Gastroesophageal sphincter (tissue), 4 donors: ENCODE results near the gene KLHL40. TPM values are rescaled to one million over a fixed set of nuclear protein-coding genes. Genes with fewer than 3 reads are reported as not detected.

Experiments
- ATAC-seq: fragments of 150-250 bp; one replicate; pipeline ENCODE4 v1.9.1; 2016; ENCODE audit warnings: mild to moderate bottlenecking, moderate library complexity
- H3K27ac ChIP-seq, 4 donors: fragments of 200-600 bp; sonication (generic) in 3 of 4; 1 replicate in 3 of 4; 2 replicates in 1 of 4; pipeline ENCODE4 v1.5.1; 2016 to 2019
- H3K27me3 ChIP-seq: fragments of 200-600 bp; sonication (generic); one replicate; pipeline ENCODE4 v1.5.1; 2019
- H3K36me3 ChIP-seq, 2 donors: fragments of 200-600 bp; sonication (generic); one replicate each; pipeline ENCODE4 v1.5.1; 2019; ENCODE audit warnings: control low read depth in 1 of 2
- H3K4me1 ChIP-seq, 3 donors: fragments of 200-600 bp; sonication (generic); 1 replicate in 2 of 3; 2 replicates in 1 of 3; pipeline ENCODE4 v1.5.1; 2016 to 2019; ENCODE audit warnings: control low read depth in 2 of 3
- H3K4me3 ChIP-seq, 2 donors: fragments of 200-600 bp; sonication (generic); one replicate each; pipeline ENCODE4 v1.5.1; 2019; ENCODE audit warnings: mild to moderate bottlenecking in 1 of 2, moderate library complexity in 1 of 2
- H3K9me3 ChIP-seq, 3 donors: fragments of 200-600 bp; sonication (generic); one replicate each; pipeline ENCODE4 v1.5.1; 2017 to 2019; ENCODE audit warnings: control low read depth in 2 of 3
- CTCF ChIP-seq, 4 experiments: fragments of 200-600 bp in 2 of 4; fragments of 450-650 bp in 2 of 4; sonication (generic) in 1 of 4; IDR thresholded peaks; one replicate each; pipeline ENCODE4 v1.5.1; 2017 to 2019; ENCODE audit warnings: antibody characterized with exemption in 4 of 4, mild to moderate bottlenecking in 2 of 4, moderate library complexity in 2 of 4
- EP300 ChIP-seq: sonication (generic); formaldehyde crosslinking; IDR thresholded peaks from one replicate; pipeline ENCODE4 v1.6.1; 2017; ENCODE audit warnings: antibody characterized with exemption, mild to moderate bottlenecking
- POLR2A ChIP-seq, 2 donors: fragments of 450-650 bp; IDR thresholded peaks; one replicate each; pipeline ENCODE4 v1.6.1; 2017; ENCODE audit warnings: antibody characterized with exemption in 2 of 2, mild to moderate bottlenecking in 2 of 2, moderate library complexity in 1 of 2
- POLR2AphosphoS5 ChIP-seq: sonication (generic); formaldehyde crosslinking; IDR thresholded peaks from one replicate; pipeline ENCODE4 v1.6.1; 2017; ENCODE audit warnings: antibody characterized with exemption
- WGBS, 2 donors: methylation state at CpG; one replicate each; pipeline ENCODE4 v1.1.5; 2018; ENCODE audit warnings: low coverage in 1 of 2; 5-methylcytosine and 5-hydroxymethylcytosine counted together
- total RNA-seq, 4 donors: library from RNA; depleted of rRNA; stranded (reverse); fragments of >200 nt; gene quantifications; one replicate each; pipeline ENCODE4 v1.1.0, GENCODE V29; 2016

The KLHL40 gene
- total RNA-seq, 4 donors from 2014 or later, result not detected

GRCh38 chr3:42696356-42697288 lies 11.3 kb downstream of the KLHL40 start:
- WGBS, 2 donors, result 60 to 70% methylated on average over 3 to 9 of the region's 19 CpGs
- no peak for ATAC-seq
- H3K27ac ChIP-seq, result no peak overlapping the region
- H3K9me3 ChIP-seq, result no peaks in the 10 kb centered on the region
- no peak overlapping the region for H3K4me3 ChIP-seq
- no peaks in the 10 kb centered on the region for H3K4me1 ChIP-seq
- H3K27me3 ChIP-seq, result peaks cover 7% of the 10 kb centered on the region
- TF ChIP-seq POLR2AphosphoS5 (no peak), EP300 (no peak), POLR2A (IDR thresholded peaks at IDR 0.05) (no peak)
- H3K36me3 ChIP-seq, result no peaks in the 10 kb centered on the region

GRCh38 chr3:42697289-42698051 lies 12.1 kb downstream of the KLHL40 start:
- WGBS, 2 donors, result 83% methylated on average over 12 of the region's 18 CpGs; no CpG with 5 or more reads in 1 of the 2 donors
- Histone ChIP-seq H3K27me3 (peaks cover 12% of the 10 kb centered on the region), H3K9me3 (no peaks in the 10 kb centered on the region), H3K27ac (no peak overlapping the region), H3K4me1 (no peaks in the 10 kb centered on the region), H3K36me3 (no peaks in the 10 kb centered on the region), H3K4me3 (no peak overlapping the region)
- ATAC-seq, result no peak
- TF ChIP-seq CTCF (IDR thresholded peaks at IDR 0.05) (no peak), EP300 (no peak), POLR2AphosphoS5 (no peak), POLR2A (IDR thresholded peaks at IDR 0.05) (no peak)

DNA sequence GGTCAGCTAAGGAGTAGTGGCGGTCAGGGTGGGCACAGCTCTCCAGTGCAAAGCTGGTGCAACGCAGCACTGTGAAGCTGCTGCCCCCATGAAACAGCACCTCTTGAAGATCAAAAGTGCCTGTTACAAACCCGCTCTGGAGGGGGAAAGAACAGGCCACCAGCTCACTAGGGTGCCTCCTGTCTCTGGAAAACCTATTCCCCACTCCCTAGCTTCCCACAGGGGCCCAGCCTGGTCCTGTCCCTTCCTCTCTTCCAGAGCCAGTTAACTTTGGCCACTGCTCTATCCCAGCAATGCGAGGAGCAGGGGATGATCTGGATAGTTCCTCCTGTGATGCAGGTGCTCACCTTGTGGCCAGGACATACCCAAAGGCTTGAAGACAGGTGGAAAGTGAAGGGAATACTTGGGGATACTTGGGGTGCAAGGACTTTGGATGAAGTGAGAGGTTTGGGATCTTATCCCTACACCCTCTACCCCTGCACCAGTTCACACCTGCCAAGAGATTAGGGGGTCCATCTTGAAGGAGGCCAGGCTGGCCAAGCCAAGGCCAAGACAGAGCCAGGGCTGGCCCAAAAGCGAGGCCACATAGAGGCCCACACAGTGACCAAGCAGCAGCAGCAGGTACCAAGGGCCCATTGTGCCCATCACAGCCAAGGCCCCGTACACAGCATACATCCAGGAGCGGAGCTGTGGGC lies 13.0 kb downstream of the KLHL40 start:
- H3K4me1 ChIP-seq, result no peaks in the 10 kb centered on the region
- 92% methylated on average over 5 of the region's 7 CpGs; no CpG with 5 or more reads in 1 of the 2 donors for WGBS, 2 donors
- ATAC-seq, result no peak
- H3K27ac ChIP-seq, result no peak overlapping the region
- no peaks in the 10 kb centered on the region for H3K9me3 ChIP-seq
- H3K4me3 ChIP-seq, result no peak overlapping the region
- H3K36me3 ChIP-seq, result no peaks in the 10 kb centered on the region
- TF ChIP-seq EP300, result no peak
- no peak for TF ChIP-seq POLR2A (IDR thresholded peaks at IDR 0.05)
- TF ChIP-seq CTCF (IDR thresholded peaks at IDR 0.05), result no peak
- TF ChIP-seq POLR2AphosphoS5, result no peak
- H3K27me3 ChIP-seq, result peaks cover 12% of the 10 kb centered on the region

- WGBS, 2 donors, result 79 to 86% methylated on average over 6 to 7 of the region's 9 CpGs
- no peaks in the 10 kb centered on the region for H3K4me1 ChIP-seq
- TF ChIP-seq POLR2AphosphoS5, result no peak
- no peaks in the 10 kb centered on the region for H3K9me3 ChIP-seq
- H3K27ac ChIP-seq, result no peak overlapping the region
- peaks cover 12% of the 10 kb centered on the region for H3K27me3 ChIP-seq
- no peak overlapping the region for H3K4me3 ChIP-seq
- no peak for ATAC-seq
- no peaks in the 10 kb centered on the region for H3K36me3 ChIP-seq
Observed at GRCh38 chr3:42698911-42699230, 13.5 kb downstream of the KLHL40 start.

GRCh38 chr3:42699511-42699971 lies 14.2 kb downstream of the KLHL40 start:
- no peak for ATAC-seq
- WGBS, 2 donors, result no CpG with 5 or more reads among the region's 10 CpGs
- no peaks in the 10 kb centered on the region for H3K4me1 ChIP-seq
- H3K4me3 ChIP-seq, result no peak overlapping the region
- H3K9me3 ChIP-seq, result no peaks in the 10 kb centered on the region
- no peaks in the 10 kb centered on the region for H3K36me3 ChIP-seq
- H3K27ac ChIP-seq, result no peak overlapping the region
- H3K27me3 ChIP-seq, result peaks cover 12% of the 10 kb centered on the region
- TF ChIP-seq CTCF (IDR thresholded peaks at IDR 0.05) (no peak), EP300 (no peak)
